ENCODE measurements around the gene MYO5B.
"Not testable (repeated sequence)": the region's sequence is repeated elsewhere in the genome, so short reads cannot be mapped to it uniquely, and the experiment has no call there.

The MYO5B gene

GRCh38 chr18:49798001-49798400 lies 396.9 kb downstream of the MYO5B start:
- H3K36me3 ChIP-seq (ENCODE audit: insufficient read depth, low read length) = no peaks in the 10 kb centered on the region
- ATAC-seq (ENCODE audit: insufficient read depth, low read depth) (no peak), DNase-seq (no peak)
- no peaks in the 10 kb centered on the region for H3K27me3 ChIP-seq (ENCODE audit: insufficient read depth, low read length, poor library complexity)
- no peaks in the 10 kb centered on the region for H3K9me3 ChIP-seq (ENCODE audit: insufficient read depth, low read length, severe bottlenecking)
- TF ChIP-seq EZH2 (IDR thresholded peaks at IDR 0.05; ENCODE audit: borderline replicate concordance, low read depth, low read length, severe bottlenecking) (no peak), CTCF (IDR thresholded peaks at IDR 0.05; ENCODE audit: borderline replicate concordance, extremely low read depth, low read length, poor library complexity, severe bottlenecking) (no peak)
- H4K20me1 ChIP-seq (ENCODE audit: insufficient read depth, low read length) = no peaks in the 10 kb centered on the region
- H3K4me1 ChIP-seq (ENCODE audit: insufficient read depth, low read length) = no peaks in the 10 kb centered on the region
- no peaks in the 10 kb centered on the region for H3K79me2 ChIP-seq (ENCODE audit: insufficient read depth, low read length)
- H3K4me2 ChIP-seq (ENCODE audit: insufficient read depth, low read length) = no peak overlapping the region
- H3K9ac ChIP-seq (ENCODE audit: low read depth, low read length) = no peak overlapping the region
- H3K4me3 ChIP-seq (ENCODE audit: low read depth in 1 of 2, low read length in 2 of 2) = no peak overlapping the region
- no peak overlapping the region for H2AFZ ChIP-seq (ENCODE audit: low read depth, low read length)
- no peak overlapping the region for H3K27ac ChIP-seq (ENCODE audit: low read length)

GRCh38 chr18:49795612-49796552 lies 399.1 kb downstream of the MYO5B start:
- Histone ChIP-seq H3K9ac (ENCODE audit: low read depth, low read length) (no peak overlapping the region), H3K36me3 (ENCODE audit: insufficient read depth, low read length) (no peaks in the 10 kb centered on the region), H3K27me3 (ENCODE audit: insufficient read depth, low read length, poor library complexity) (peaks cover 3% of the 10 kb centered on the region), H3K4me1 (ENCODE audit: insufficient read depth, low read length) (no peaks in the 10 kb centered on the region), H3K4me2 (ENCODE audit: insufficient read depth, low read length) (no peak overlapping the region), H3K4me3 (ENCODE audit: low read depth in 1 of 2, low read length in 2 of 2) (no peak overlapping the region), H3K9me3 (ENCODE audit: insufficient read depth, low read length, severe bottlenecking) (no peaks in the 10 kb centered on the region), H3K27ac (ENCODE audit: low read length) (no peak overlapping the region), H2AFZ (ENCODE audit: low read depth, low read length) (no peak overlapping the region), H4K20me1 (ENCODE audit: insufficient read depth, low read length) (no peaks in the 10 kb centered on the region), H3K79me2 (ENCODE audit: insufficient read depth, low read length) (no peaks in the 10 kb centered on the region)
- no peak for ATAC-seq (ENCODE audit: insufficient read depth, low read depth)
- no peak for DNase-seq
- no peak for TF ChIP-seq CTCF (IDR thresholded peaks at IDR 0.05; ENCODE audit: borderline replicate concordance, extremely low read depth, low read length, poor library complexity, severe bottlenecking)
- no peak for TF ChIP-seq EZH2 (IDR thresholded peaks at IDR 0.05; ENCODE audit: borderline replicate concordance, low read depth, low read length, severe bottlenecking)

GRCh38 chr18:49794743-49795142 lies 400.2 kb downstream of the MYO5B start:
- no peaks in the 10 kb centered on the region for H4K20me1 ChIP-seq (ENCODE audit: insufficient read depth, low read length)
- H3K9ac ChIP-seq (ENCODE audit: low read depth, low read length) = no peak overlapping the region
- no peak overlapping the region for H2AFZ ChIP-seq (ENCODE audit: low read depth, low read length)
- H3K27me3 ChIP-seq (ENCODE audit: insufficient read depth, low read length, poor library complexity) = peaks cover 3% of the 10 kb centered on the region
- no peaks in the 10 kb centered on the region for H3K79me2 ChIP-seq (ENCODE audit: insufficient read depth, low read length)
- no peaks in the 10 kb centered on the region for H3K4me1 ChIP-seq (ENCODE audit: insufficient read depth, low read length)
- no peaks in the 10 kb centered on the region for H3K9me3 ChIP-seq (ENCODE audit: insufficient read depth, low read length, severe bottlenecking)
- no peak for TF ChIP-seq CTCF (IDR thresholded peaks at IDR 0.05; ENCODE audit: borderline replicate concordance, extremely low read depth, low read length, poor library complexity, severe bottlenecking)
- no peak for TF ChIP-seq EZH2 (IDR thresholded peaks at IDR 0.05; ENCODE audit: borderline replicate concordance, low read depth, low read length, severe bottlenecking)
- ATAC-seq (ENCODE audit: insufficient read depth, low read depth) = no peak
- no peak overlapping the region for H3K4me2 ChIP-seq (ENCODE audit: insufficient read depth, low read length)
- H3K36me3 ChIP-seq (ENCODE audit: insufficient read depth, low read length) = no peaks in the 10 kb centered on the region
- no peak overlapping the region for H3K4me3 ChIP-seq (ENCODE audit: low read depth in 1 of 2, low read length in 2 of 2)
- H3K27ac ChIP-seq (ENCODE audit: low read length) = no peak overlapping the region
- no peak for DNase-seq

GRCh38 chr18:49789560-49790134 lies 405.3 kb downstream of the MYO5B start:
- not testable (repeated sequence) for H3K9ac ChIP-seq (ENCODE audit: low read depth, low read length); H3K36me3 ChIP-seq (ENCODE audit: insufficient read depth, low read length); H3K4me2 ChIP-seq (ENCODE audit: insufficient read depth, low read length); H3K9me3 ChIP-seq (ENCODE audit: insufficient read depth, low read length, severe bottlenecking); H4K20me1 ChIP-seq (ENCODE audit: insufficient read depth, low read length); H3K27ac ChIP-seq (ENCODE audit: low read length); DNase-seq; H3K27me3 ChIP-seq (ENCODE audit: insufficient read depth, low read length, poor library complexity); H3K4me3 ChIP-seq (ENCODE audit: low read depth in 1 of 2, low read length in 2 of 2); H2AFZ ChIP-seq (ENCODE audit: low read depth, low read length); H3K79me2 ChIP-seq (ENCODE audit: insufficient read depth, low read length); ATAC-seq (ENCODE audit: insufficient read depth, low read depth)
- peaks cover 13% of the 10 kb centered on the region; the same call in 1 of the 2 replicates for H3K4me1 ChIP-seq (ENCODE audit: insufficient read depth, low read length)

All from DND-41 (cell line).